Ectodermal cell (in vitro differentiated cells): ENCODE measurements around the gene KLHL21.
A peak's percentile ranks its signal among the peaks of the same experiment; 100 is the strongest.
"Not testable (repeated sequence)": the region's sequence is repeated elsewhere in the genome, so short reads cannot be mapped to it uniquely, and the experiment has no call there.

Source experiments
- H3K27ac ChIP-seq: 2 replicates; pipeline ENCODE4 v1.7.0; 2013; ENCODE audit warnings: mild to moderate bottlenecking, low read depth, low read length; ENCODE audit not compliant: insufficient read depth, poor library complexity, severe bottlenecking
- H3K27me3 ChIP-seq: 2 replicates; pipeline ENCODE4 v1.7.0; 2013; ENCODE audit warnings: mild to moderate bottlenecking, low read length; ENCODE audit not compliant: insufficient read depth, control insufficient read depth, poor library complexity, severe bottlenecking
- H3K36me3 ChIP-seq: one replicate; pipeline ENCODE4 v1.7.0; 2013; ENCODE audit warnings: low read length; ENCODE audit not compliant: control insufficient read depth, insufficient read depth
- H3K4me1 ChIP-seq: one replicate; pipeline ENCODE4 v1.7.0; 2013; ENCODE audit warnings: low read length; ENCODE audit not compliant: control insufficient read depth, insufficient read depth
- H3K4me3 ChIP-seq: 2 replicates; pipeline ENCODE4 v1.7.0; 2013; ENCODE audit warnings: low read depth, low read length, control low read depth; ENCODE audit not compliant: insufficient read depth
- H3K9me3 ChIP-seq: 2 replicates; pipeline ENCODE4 v1.7.0; 2013; ENCODE audit warnings: mild to moderate bottlenecking, low read length, moderate library complexity; ENCODE audit not compliant: control insufficient read depth
- WGBS, 2 experiments: methylation state at CpG; one replicate each; pipeline ENCODE4 v1.1.7; 2013; ENCODE audit warnings: missing lambda C conversion rate in 2 of 2; 5-methylcytosine and 5-hydroxymethylcytosine counted together

KLHL21 gene

DNA sequence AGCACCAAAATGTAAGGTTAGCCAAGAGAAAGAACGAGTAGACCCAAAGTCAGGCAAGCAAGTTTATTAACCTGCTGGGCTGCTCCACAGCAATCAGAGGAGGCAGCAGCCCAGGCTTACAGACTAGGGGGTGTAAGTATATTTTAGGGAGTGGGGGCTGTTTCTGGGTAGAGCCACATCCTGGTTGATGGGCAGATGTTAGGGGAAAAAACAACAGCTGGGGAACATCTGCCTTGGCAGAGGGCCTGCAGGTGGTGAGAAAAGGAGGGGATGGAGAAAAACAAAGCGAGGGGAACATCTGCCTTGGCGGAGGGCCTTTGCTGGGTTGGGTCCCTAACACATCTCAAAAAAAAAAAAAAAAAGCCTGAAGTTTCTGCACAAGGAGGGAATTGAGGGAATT is 32.6 kb downstream of the KLHL21 start:
- Histone ChIP-seq H3K27me3 (peaks cover 11% of the 10 kb centered on the region), H3K36me3 (no peaks in the 10 kb centered on the region), H3K4me3 (no peak overlapping the region), H3K27ac (no peak overlapping the region), H3K9me3 (no peaks in the 10 kb centered on the region), H3K4me1 (no peaks in the 10 kb centered on the region)
- WGBS, 2 experiments = 84 to 86% methylated on average over 2 to 3 of the region's 3 CpGs

DNA sequence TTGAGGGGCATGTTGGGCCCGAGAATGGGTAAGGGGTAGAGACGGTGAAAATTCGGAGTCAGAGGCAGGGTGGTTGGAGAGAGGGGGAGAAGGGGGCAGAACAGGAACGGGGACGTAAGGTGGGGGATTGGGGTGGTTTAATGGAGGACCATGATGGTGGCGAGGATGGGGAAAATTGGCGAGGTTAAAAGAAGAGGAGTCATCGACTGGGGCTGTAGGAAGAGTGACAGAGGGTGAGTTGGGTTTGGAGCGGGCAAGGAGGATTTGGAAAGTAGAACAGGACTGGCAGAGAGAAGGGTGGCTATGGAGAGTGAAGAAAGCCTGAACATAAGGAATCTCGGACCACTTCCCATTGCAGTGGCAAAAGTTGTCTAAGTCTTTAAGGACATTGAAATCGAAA is 33.6 kb downstream of the KLHL21 start:
- WGBS, 2 experiments = 93% methylated on average over 11 of the region's 11 CpGs
- Histone ChIP-seq H3K4me1 (no peaks in the 10 kb centered on the region), H3K27me3 (peaks cover 19% of the 10 kb centered on the region)

DNA sequence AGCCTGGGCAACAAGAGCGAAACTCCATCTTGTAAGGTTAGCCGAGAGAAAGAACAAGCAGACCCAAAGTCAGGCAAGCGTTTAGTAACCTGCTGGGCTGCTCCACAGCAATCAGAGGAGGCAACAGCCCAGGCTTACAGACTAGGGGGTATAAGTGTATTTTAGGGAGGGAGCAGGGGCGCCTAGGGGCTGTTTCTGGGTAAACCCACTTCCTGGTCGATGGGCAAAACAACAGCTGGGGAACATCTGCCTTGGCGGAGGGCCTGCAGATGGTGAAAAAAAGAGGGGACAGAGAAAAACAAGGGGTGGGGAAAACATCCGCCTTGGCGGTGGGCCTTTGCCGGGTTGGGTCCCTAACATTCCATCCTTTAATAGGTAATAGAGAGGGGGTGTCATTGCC is 42.4 kb downstream of the KLHL21 start:
- H3K4me1 ChIP-seq = no peaks in the 10 kb centered on the region
- WGBS, 2 experiments = 83 to 84% methylated on average over 9 of the region's 9 CpGs
- H3K36me3 ChIP-seq = no peaks in the 10 kb centered on the region
- H3K4me3 ChIP-seq = no peak overlapping the region
- peaks cover 19% of the 10 kb centered on the region for H3K27me3 ChIP-seq
- no peaks in the 10 kb centered on the region for H3K9me3 ChIP-seq
- H3K27ac ChIP-seq = no peak overlapping the region

More for the DNA sequence above, 33.6 kb downstream of the KLHL21 start:
- Histone ChIP-seq H3K9me3 (no peaks in the 10 kb centered on the region), H3K36me3 (no peaks in the 10 kb centered on the region), H3K27ac (no peak overlapping the region), H3K4me3 (no peak overlapping the region)

DNA sequence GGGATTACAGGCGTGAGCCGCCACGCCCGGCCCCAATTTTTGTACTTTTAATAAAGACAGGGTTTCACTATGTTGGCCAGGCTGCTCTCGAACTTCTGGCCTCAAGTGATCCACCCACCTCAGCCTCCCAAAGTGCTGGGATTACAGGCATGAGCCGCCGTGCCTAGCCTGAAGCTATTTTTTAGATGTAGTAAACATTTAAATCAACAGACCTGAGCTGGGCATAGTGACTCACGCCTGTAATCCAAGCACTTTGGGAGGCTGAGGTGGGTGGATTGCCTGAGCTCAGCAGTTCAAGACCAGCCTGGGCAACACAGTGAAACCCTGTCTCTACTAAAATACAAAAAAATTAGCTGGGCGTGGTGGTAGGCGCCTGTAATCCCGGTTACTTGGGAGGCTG is 43.5 kb downstream of the KLHL21 start:
- H3K36me3 ChIP-seq, H3K4me1 ChIP-seq, H3K27ac ChIP-seq, H3K9me3 ChIP-seq, H3K4me3 ChIP-seq: not testable (repeated sequence)
- H3K27me3 ChIP-seq = peaks cover 11% of the 10 kb centered on the region
- WGBS, 2 experiments = 94 to 95% methylated on average over 11 of the region's 11 CpGs

DNA sequence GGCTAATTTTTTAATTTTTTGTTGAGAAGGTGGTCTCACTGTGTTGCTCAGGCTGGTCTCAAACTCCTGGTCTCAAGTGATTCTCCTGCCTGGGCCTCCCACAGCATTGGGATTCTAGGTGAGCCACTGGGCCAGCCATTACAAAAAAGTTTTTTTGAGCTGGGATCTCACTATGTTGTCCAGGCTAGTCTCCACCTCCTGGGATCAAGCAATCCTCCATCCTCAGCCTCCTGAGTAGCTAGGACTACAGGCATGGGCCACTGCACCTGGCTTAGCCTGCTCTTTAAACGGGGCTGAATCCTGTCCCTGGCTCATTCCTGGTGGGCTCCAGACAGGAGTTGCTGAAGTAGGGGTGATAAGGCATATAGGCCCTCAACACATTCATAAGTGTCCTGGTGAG is 45.1 kb downstream of the KLHL21 start:
- Histone ChIP-seq H3K36me3 (no peaks in the 10 kb centered on the region), H3K4me1 (peaks cover 7% of the 10 kb centered on the region), H3K27me3 (no peaks in the 10 kb centered on the region), H3K4me3 (no peak overlapping the region), H3K27ac (no peak overlapping the region), H3K9me3 (no peaks in the 10 kb centered on the region)
- WGBS, 2 experiments = 83 to 92% methylated on average over 1 of the region's 1 CpG

DNA sequence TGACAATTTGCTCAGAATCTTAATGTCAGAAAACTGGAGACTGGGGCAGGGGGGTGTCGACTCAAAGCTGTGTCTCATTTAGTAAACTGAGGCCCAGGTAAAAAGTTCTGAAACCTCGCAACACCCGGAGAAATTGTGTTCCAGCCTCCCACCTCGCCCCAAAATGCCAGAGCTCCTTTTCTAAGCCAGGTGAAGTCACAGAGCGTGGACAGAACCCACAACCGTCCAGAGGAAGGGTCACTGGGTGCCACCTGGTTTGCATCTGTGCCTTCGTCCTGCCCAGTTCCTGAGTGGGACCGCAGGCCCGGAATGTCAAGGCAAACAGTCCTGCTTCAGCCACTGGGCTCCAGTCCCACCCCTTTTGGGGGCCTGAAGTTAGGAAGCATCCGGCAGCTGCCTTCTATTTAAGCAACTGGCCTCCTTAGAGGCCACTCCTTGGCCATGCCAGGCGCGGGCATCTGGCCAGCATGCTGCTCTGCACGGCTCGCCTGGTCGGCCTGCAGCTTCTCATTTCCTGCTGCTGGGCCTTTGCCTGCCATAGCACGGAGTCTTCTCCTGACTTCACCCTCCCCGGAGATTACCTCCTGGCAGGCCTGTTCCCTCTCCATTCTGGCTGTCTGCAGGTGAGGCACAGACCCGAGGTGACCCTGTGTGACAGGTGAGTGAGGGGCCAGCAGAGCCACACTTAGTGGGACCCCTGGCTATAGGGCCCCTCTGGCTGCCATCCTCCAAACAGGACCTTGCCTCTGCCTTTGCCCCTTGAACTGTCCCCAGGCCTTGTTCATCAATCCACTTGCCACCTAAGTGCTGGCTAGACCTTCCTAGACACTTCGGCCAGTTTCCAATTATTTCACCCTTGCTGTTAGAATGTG is 47.5 kb downstream of the KLHL21 start, which contains the start of gene TAS1R1:
TAS1R1 (plus strand) TSS at position 401 of the 872 bp plus-strand sequence; CDS start at position 468, 67 bp downstream.
- peaks cover 8% of the 10 kb centered on the region for H3K36me3 ChIP-seq
- peak within 1 kb of the TSS; percentile 26 for H3K27ac ChIP-seq
- WGBS, 2 experiments = 92% methylated on average over 19 of the region's 19 CpGs
- no peaks in the 10 kb centered on the region for H3K9me3 ChIP-seq
- peaks cover 7% of the 10 kb centered on the region for H3K4me1 ChIP-seq
- no peaks in the 10 kb centered on the region for H3K27me3 ChIP-seq
- peak within 1 kb of the TSS; percentile 100 for H3K4me3 ChIP-seq

DNA sequence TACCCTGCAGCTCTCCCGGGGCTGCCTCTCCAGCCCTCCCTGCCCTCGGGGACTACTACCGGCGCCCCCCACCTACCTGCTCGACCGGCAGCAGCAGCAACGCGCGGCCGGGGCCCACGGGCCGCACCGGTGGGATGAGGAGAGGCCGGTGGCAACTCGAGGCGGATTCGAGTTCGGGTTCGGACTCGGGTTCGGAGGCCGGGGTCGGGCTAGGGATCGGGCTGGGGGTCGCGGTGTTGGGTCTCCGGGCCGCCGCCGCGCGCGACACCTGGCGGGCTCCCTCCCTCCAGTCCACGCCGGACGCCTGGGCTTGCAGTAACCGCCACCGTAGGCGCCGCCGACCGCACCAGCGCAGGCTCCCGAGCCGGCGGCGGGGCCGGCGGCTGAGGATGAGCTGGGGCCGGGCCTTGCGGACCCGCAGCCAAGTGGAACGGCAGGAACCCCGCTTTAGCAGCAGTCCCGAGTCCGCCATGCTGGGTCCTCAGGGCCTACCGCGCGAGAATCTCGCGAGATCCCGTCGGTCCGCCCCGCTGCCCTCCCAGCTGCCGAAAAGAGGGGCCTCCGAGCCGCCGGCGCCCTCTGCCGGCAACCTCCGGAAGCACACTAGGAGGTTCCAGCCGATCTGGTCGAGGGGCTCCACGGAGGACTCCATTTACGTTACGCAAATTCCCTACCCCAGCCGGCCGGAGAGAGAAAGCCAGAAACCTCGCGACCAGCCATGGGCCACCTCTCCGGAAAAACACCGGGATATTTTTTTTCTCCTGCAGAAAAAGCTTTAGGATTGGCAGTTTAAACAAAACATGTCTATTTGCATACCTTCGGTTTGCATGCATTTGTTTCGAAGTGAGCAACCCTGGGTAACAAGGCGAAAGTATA is 48.4 kb downstream of the KLHL21 start, which contains the start of gene NOL9:
NOL9 (minus strand) TSS at position 483 of the 876 bp plus-strand sequence; CDS start at position 472, 11 bp downstream.
- Histone ChIP-seq H3K4me3 (peak within 1 kb of the TSS; percentile 100), H3K4me1 (peaks cover 7% of the 10 kb centered on the region), H3K27me3 (no peaks in the 10 kb centered on the region), H3K9me3 (no peaks in the 10 kb centered on the region), H3K27ac (peak within 1 kb of the TSS; percentile 26), H3K36me3 (peaks cover 17% of the 10 kb centered on the region)
- WGBS, 2 experiments = 4% methylated on average over 87 of the region's 87 CpGs

DNA sequence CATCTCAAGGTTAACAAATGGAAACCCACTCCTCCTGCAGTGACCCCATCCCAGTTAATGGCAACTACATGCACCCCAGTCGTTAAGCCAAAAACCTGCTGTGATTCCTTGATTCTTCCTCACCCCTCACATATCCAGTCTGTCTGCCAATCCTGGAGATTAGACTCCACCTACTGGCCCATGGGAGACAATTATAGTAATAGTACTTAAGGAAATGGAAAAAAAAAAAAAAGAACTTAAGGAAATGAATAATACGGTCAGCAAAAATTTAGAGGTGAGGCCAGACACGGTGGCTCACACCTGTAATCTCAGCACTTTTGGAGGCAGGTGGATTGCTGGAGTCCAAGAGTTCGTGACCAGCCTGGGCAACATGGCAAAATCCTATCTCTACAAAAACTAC is 55.4 kb downstream of the KLHL21 start:
- Histone ChIP-seq H3K27me3 (no peaks in the 10 kb centered on the region), H3K27ac (no peak overlapping the region), H3K4me3 (no peak overlapping the region), H3K4me1 (no peaks in the 10 kb centered on the region), H3K36me3 (peaks cover 39% of the 10 kb centered on the region), H3K9me3 (no peaks in the 10 kb centered on the region)
- WGBS, 2 experiments = 92 to 95% methylated on average over 4 of the region's 4 CpGs

DNA sequence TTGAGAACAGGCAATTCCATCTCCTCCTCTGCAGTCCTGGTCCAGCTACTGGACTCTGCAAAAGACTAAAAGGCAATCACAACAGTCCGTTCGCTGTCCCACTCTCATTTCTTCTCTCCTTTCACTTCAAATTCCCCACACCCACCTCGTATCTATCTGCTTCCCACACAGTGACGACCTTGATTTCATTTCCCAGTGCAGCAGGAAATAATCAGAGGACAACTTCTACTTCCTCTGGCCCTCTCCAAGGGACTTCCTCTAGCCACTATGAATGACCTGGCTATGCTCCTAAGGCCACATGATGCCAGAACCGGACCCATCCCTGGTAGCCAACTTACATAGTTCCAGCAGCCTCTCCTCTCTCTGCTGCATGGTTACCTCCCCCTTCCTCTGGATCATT is 56.3 kb downstream of the KLHL21 start:
- no peaks in the 10 kb centered on the region for H3K4me1 ChIP-seq

More for the DNA sequence above, 56.3 kb downstream of the KLHL21 start:
- Histone ChIP-seq H3K27me3 (no peaks in the 10 kb centered on the region), H3K9me3 (no peaks in the 10 kb centered on the region), H3K27ac (no peak overlapping the region), H3K36me3 (peaks cover 39% of the 10 kb centered on the region), H3K4me3 (no peak overlapping the region)
- 93 to 95% methylated on average over 5 of the region's 5 CpGs for WGBS, 2 experiments
